GM12878 (cell line): Measurements from ENCODE around the gene SYDE2. TPM values are rescaled to one million over a fixed set of nuclear protein-coding genes. Genes with fewer than 3 reads are reported as not detected.

ENCODE experiments used
- ATAC-seq: fragments of 200-7000 bp; cut with Tn5 transposase; 3 replicates; pipeline ENCODE4 v1.9.1; 2020; ENCODE audit warnings: mild to moderate bottlenecking, moderate library complexity
- BruUV-seq: library from RNA; stranded (reverse); fragments of 400-500 nt; replicated peaks from 2 replicates; lab custom pipeline; 2021; lab: Mats Ljungman, UMichigan
- CTCF ChIA-PET: fragments of 300-600 bp; sonication (Branson Sonifier 250); formaldehyde crosslinking; extraction: SDS; loops from one replicate; lab custom pipeline; 2021; ENCODE audit warnings: inconsistent platforms; lab: Yijun Ruan, JAX
- POLR2A ChIA-PET: fragments of 350-600 bp; formaldehyde crosslinking; extraction: SDS; loops from one replicate; lab custom pipeline; 2021; ENCODE audit warnings: inconsistent platforms; lab: Charles Lee
- RAD21 ChIA-PET: fragments of 300-600 bp; sonication (Branson Sonifier 250); formaldehyde crosslinking; loops from one replicate; lab custom pipeline; 2023; ENCODE audit warnings: antibody characterized with exemption; ENCODE audit not compliant: unreplicated experiment; lab: Charles Lee
- SMC1A ChIA-PET: fragments of 300-600 bp; sonication (Branson Sonifier 250); formaldehyde crosslinking; loops from one replicate; lab custom pipeline; 2023; ENCODE audit not compliant: unreplicated experiment, uncharacterized antibody; lab: Charles Lee
- DNase-seq: peaks from one replicate; pipeline ENCODE4 v3.0.0-alpha.2; 2011; ENCODE audit warnings: low read depth, low spot score
- FAIRE-seq: peaks from 3 replicates; lab custom pipeline; 2011; peaks lifted over from hg19 to GRCh38; lab: Jason Lieb, UNC
- H2AFZ ChIP-seq: 2 replicates; pipeline ENCODE4 v1.6.0; 2011; ENCODE audit warnings: low read depth, low read length, control low read depth; ENCODE audit not compliant: control insufficient read depth
- H3K27ac ChIP-seq: 2 replicates; pipeline ENCODE4 v1.5.1; 2011; ENCODE audit warnings: control low read depth; ENCODE audit not compliant: control insufficient read depth, insufficient read depth
- H3K27me3 ChIP-seq, 2 experiments: replicated peaks in 1 of 2; 2 replicates each; pipeline versions ENCODE4 v1.6.0 to v1.6.1; 2011; ENCODE audit warnings: low read length in 1 of 2; ENCODE audit not compliant: control insufficient read depth in 2 of 2, insufficient read depth in 2 of 2
- H3K36me3 ChIP-seq, 2 experiments: 2 replicates each; pipeline ENCODE4 v1.5.1; 2011; ENCODE audit warnings: low read length in 1 of 2; ENCODE audit not compliant: control insufficient read depth in 2 of 2, insufficient read depth in 2 of 2
- H3K4me1 ChIP-seq: 2 replicates; pipeline ENCODE4 v1.6.1; 2011; ENCODE audit warnings: mild to moderate bottlenecking, low read length, moderate library complexity, mixed read lengths; ENCODE audit not compliant: control insufficient read depth, insufficient read depth
- H3K4me2 ChIP-seq: 2 replicates; pipeline ENCODE4 v1.6.0; 2011; ENCODE audit warnings: control low read depth; ENCODE audit not compliant: control insufficient read depth, insufficient read depth
- H3K4me3 ChIP-seq: fragments of 200-600 bp; sonication (generic); 2 replicates; pipeline ENCODE4 v1.5.1; 2016
- H3K79me2 ChIP-seq: 2 replicates; pipeline ENCODE4 v1.6.0; 2011; ENCODE audit warnings: low read length; ENCODE audit not compliant: control insufficient read depth, insufficient read depth
- H3K9ac ChIP-seq: 2 replicates; pipeline ENCODE4 v1.8.0; 2011; ENCODE audit warnings: low read length, control low read depth, mixed read lengths; ENCODE audit not compliant: control insufficient read depth, insufficient read depth
- H3K9me3 ChIP-seq: replicated peaks from 3 replicates; pipeline ENCODE4 v1.5.1; 2011; ENCODE audit warnings: mild to moderate bottlenecking, low read length; ENCODE audit not compliant: control insufficient read depth, insufficient read depth
- H4K20me1 ChIP-seq: 2 replicates; pipeline ENCODE4 v1.6.0; 2011; ENCODE audit not compliant: control insufficient read depth, insufficient read depth
- ASH2L ChIP-seq: fragments of 300-600, 200-600 bp; sonication (generic); IDR thresholded peaks from 2 replicates; pipeline ENCODE4 v1.6.1; 2017; ENCODE audit warnings: low read depth, mild to moderate bottlenecking, borderline replicate concordance
- BACH1 ChIP-seq: fragments of 450-650 bp; IDR thresholded peaks from 2 replicates; pipeline ENCODE4 v1.6.1; 2017; ENCODE audit warnings: mild to moderate bottlenecking, borderline replicate concordance
- CREB1 ChIP-seq: IDR thresholded peaks from 2 replicates; pipeline ENCODE4 v1.6.1; 2012; ENCODE audit warnings: low read depth, mild to moderate bottlenecking, inconsistent platforms
- CREM ChIP-seq: IDR thresholded peaks from 2 replicates; pipeline ENCODE4 v1.6.1; 2014; ENCODE audit warnings: antibody characterized with exemption, low read depth
- CTCF ChIP-seq, 3 experiments: IDR thresholded peaks in 2 of 3; conservative IDR thresholded peaks in 1 of 3; 2 replicates each; pipeline ENCODE4 v1.5.1; 2011; ENCODE audit warnings: low read depth in 3 of 3, low read length in 3 of 3, mild to moderate bottlenecking in 3 of 3, control low read depth in 2 of 3, moderate library complexity in 2 of 3, inconsistent platforms in 1 of 3, mixed read lengths in 1 of 3; ENCODE audit not compliant: control insufficient read depth in 2 of 3, insufficient read depth in 1 of 3; ENCODE audit errors: extremely low read depth in 1 of 3
- EGR1 ChIP-seq, 2 experiments: IDR thresholded peaks; 1 replicate in 1 of 2; 2 replicates in 1 of 2; pipeline ENCODE4 v1.6.1; 2011 to 2012; ENCODE audit warnings: low read depth in 2 of 2, low read length in 2 of 2, borderline replicate concordance in 1 of 2, mild to moderate bottlenecking in 1 of 2, moderate library complexity in 1 of 2
- ESRRA ChIP-seq: IDR thresholded peaks from 2 replicates; pipeline ENCODE4 v1.6.1; 2012; ENCODE audit warnings: mild to moderate bottlenecking, low read length, improper control_type of control experiment
- HDAC2 ChIP-seq: fragments of 200-600 bp; sonication (generic); IDR thresholded peaks from 2 replicates; pipeline ENCODE4 v1.6.1; 2017
- KDM1A ChIP-seq: fragments of 200-600 bp; sonication (generic); IDR thresholded peaks from 2 replicates; pipeline ENCODE4 v1.6.1; 2016; ENCODE audit warnings: borderline replicate concordance
- NFIC ChIP-seq: IDR thresholded peaks from 2 replicates; pipeline ENCODE4 v1.6.1; 2012; ENCODE audit warnings: low read depth, mild to moderate bottlenecking, inconsistent platforms, low read length, moderate library complexity
- NR2C2 ChIP-seq: IDR thresholded peaks from 2 replicates; pipeline ENCODE4 v1.6.1; 2011; ENCODE audit warnings: borderline replicate concordance, low read depth; ENCODE audit not compliant: control insufficient read depth, insufficient read length
- POLR2AphosphoS5 ChIP-seq: IDR thresholded peaks from 2 replicates; pipeline ENCODE4 v1.6.1; 2011; ENCODE audit warnings: mild to moderate bottlenecking, low read length, inconsistent platforms
- POU2F2 ChIP-seq: IDR thresholded peaks from 3 replicates; pipeline ENCODE4 v1.6.1; 2011; ENCODE audit warnings: low read depth, mild to moderate bottlenecking, low read length, borderline replicate concordance
- SMAD1 ChIP-seq: fragments of 450-650 bp; IDR thresholded peaks from 2 replicates; pipeline ENCODE4 v1.6.1; 2018; ENCODE audit warnings: mild to moderate bottlenecking, low read depth; ENCODE audit not compliant: partially characterized antibody
- STAT3 ChIP-seq: IDR thresholded peaks from 2 replicates; pipeline ENCODE4 v1.6.1; 2011; ENCODE audit warnings: low read depth, low read length, improper control_type of control experiment
- WGBS: methylation state at CpG from one replicate; pipeline ENCODE4 v1.1.6; 2016; ENCODE audit warnings: low lambda C conversion rate; ENCODE audit not compliant: insufficient replicate concordance, insufficient coverage; ENCODE audit errors: missing lambda C conversion rate; 5-methylcytosine and 5-hydroxymethylcytosine counted together
- in situ Hi-C: fragments of 300-500 bp; cut with MboI; formaldehyde crosslinking; loops from 9 replicates; pipeline ENCODE4 v1.14.3; 2018; ENCODE audit warnings: mixed read lengths
- intact Hi-C: fragments of 100-400 bp; cut with micrococcal nuclease; formaldehyde crosslinking; loops from one replicate; pipeline ENCODE4 v1.14.2; 2022; ENCODE audit not compliant: unreplicated experiment
- polyA plus RNA-seq, 11 experiments: library from polyadenylated mRNA; depleted of rRNA in 4 of 11; unstranded in 6 of 11; stranded (reverse) in 5 of 11; fragments of >200 nt; fragmentation: Nextera tagmentation in 4 of 11; fragmentation: Illumina TruSeq in 1 of 11; extraction: Ambion mirVana in 4 of 11; extraction: Trizol in 1 of 11; gene quantifications; 1 replicate in 1 of 11; 2 replicates in 10 of 11; pipeline versions ENCODE4 v1.2.1 to v1.2.3, GENCODE V29; 2011 to 2016; ENCODE audit warnings: inconsistent platforms in 2 of 11, missing spikeins in 2 of 11, low read depth in 1 of 11
- total RNA-seq, 4 experiments: library from RNA; depleted of rRNA in 3 of 4; stranded (reverse); fragments of >200 nt in 3 of 4; fragmentation: Illumina TruSeq in 1 of 4; extraction: Trizol in 1 of 4; gene quantifications; 2 replicates each; pipeline versions ENCODE4 v1.2.1 to v1.2.3, GENCODE V29; 2013 to 2021

The SYDE2 gene
- total and polyA plus RNA-seq, 10 of the 15 experiments (the other 5 are each of a cell fraction or from before 2014, with no cell fraction given) = 0.37 to 4.1 (median 1.8) TPM; not detected in 1

GRCh38 chr1:85223334-85223733 lies 22.5 kb upstream of the SYDE2 start:
- in situ Hi-C loops (no loop called here), intact Hi-C loops (no loop called here)
- DNase-seq (no peak), FAIRE-seq (no peak), ATAC-seq (no peak)
- Histone ChIP-seq H3K4me2 (no peak overlapping the region), H3K4me1 (no peaks in the 10 kb centered on the region), H3K36me3 (no peaks in the 10 kb centered on the region), H3K9ac (no peak overlapping the region), H3K79me2 (no peaks in the 10 kb centered on the region), H4K20me1 (no peaks in the 10 kb centered on the region), H3K27me3 (no peaks in the 10 kb centered on the region), H3K27ac (no peak overlapping the region), H3K4me3 (no peak overlapping the region), H2AFZ (no peak overlapping the region), H3K9me3 (no peaks in the 10 kb centered on the region)
- ChIA-PET POLR2A (no interaction called here), RAD21 (no interaction called here), CTCF (interaction anchor here (0.8 to 2.5 kb wide), 2 partner anchors 14 to 31 kb away, joined by 3 to 9 read pairs; no protein-coding TSS in a partner anchor), SMC1A (no interaction called here)
- no TSS peak for BruUV-seq
- WGBS = 31% methylated on average over 5 of the region's 5 CpGs
- TF ChIP-seq POLR2AphosphoS5 (no peak), CREB1 (no peak), CREM (no peak), NFIC (no peak), ESRRA (no peak), STAT3 (no peak), ASH2L (no peak), NR2C2 (no peak), POU2F2 (no peak), KDM1A (no peak), CTCF (IDR thresholded peaks at IDR 0.05 in 2 of 3, conservative IDR thresholded peaks at IDR 0.05 in 1 of 3; ENCODE audit: control insufficient read depth in 2 of 3, extremely low read depth in 1 of 3, insufficient read depth in 1 of 3, low read depth in 3 of 3, low read length in 3 of 3) (no peak), HDAC2 (no peak), BACH1 (no peak), SMAD1 (no peak), EGR1 (IDR thresholded peaks at IDR 0.05; ENCODE audit: borderline replicate concordance in 1 of 2, low read depth in 2 of 2, low read length in 2 of 2) (no peak)
